Measurements from ENCODE around the gene COL2A1. TPM values are rescaled to one million over a fixed set of nuclear protein-coding genes. Genes with fewer than 3 reads are reported as not detected.

COL2A1 gene
- total RNA-seq, 4 donors from 2014 or later, result not detected

- intact Hi-C loops (cut with DNase I), result no loop called here
- Histone ChIP-seq H3K36me3 (no peaks in the 10 kb centered on the region), H3K4me1 (peaks cover 0 to 11% of the 10 kb centered on the region in 2 donors), H3K4me3 (replicated peaks in 1 of 3) (no peak overlapping the region), H3K27me3 (no peaks in the 10 kb centered on the region), H3K27ac (no peak overlapping the region), H3K9me3 (no peaks in the 10 kb centered on the region)
- peak; percentile 35 to 37 for DNase-seq
- TF ChIP-seq CTCF (IDR thresholded peaks at IDR 0.05) (peak in 2 of 6 experiments; percentile 6 to 32), POLR2A (IDR thresholded peaks at IDR 0.05) (no peak)
- WGBS, 2 donors, result 25 to 27% methylated on average over 22 to 24 of the region's 40 CpGs
Observed at GRCh38 chr12:47941871-47942613, 62.2 kb downstream of the COL2A1 start.

GRCh38 chr12:47941475-47941780 is 62.8 kb downstream of the COL2A1 start:
- H3K27me3 ChIP-seq, result no peaks in the 10 kb centered on the region
- no peak for TF ChIP-seq CTCF (IDR thresholded peaks at IDR 0.05)
- no peak for TF ChIP-seq POLR2A (IDR thresholded peaks at IDR 0.05)
- H3K27ac ChIP-seq, result no peak overlapping the region
- intact Hi-C loops (cut with DNase I), result no loop called here
- no peak overlapping the region for H3K4me3 ChIP-seq (replicated peaks in 1 of 3)
- DNase-seq, result no peak
- 79 to 81% methylated on average over 9 of the region's 9 CpGs for WGBS, 2 donors
- peaks cover 0 to 11% of the 10 kb centered on the region in 2 donors for H3K4me1 ChIP-seq
- no peaks in the 10 kb centered on the region for H3K36me3 ChIP-seq
- H3K9me3 ChIP-seq, result no peaks in the 10 kb centered on the region

GRCh38 chr12:47940773-47941474 is 63.4 kb downstream of the COL2A1 start:
- 93 to 95% methylated on average over 10 of the region's 10 CpGs for WGBS, 2 donors
- Histone ChIP-seq H3K4me1 (peaks cover 0 to 11% of the 10 kb centered on the region in 2 donors), H3K4me3 (replicated peaks in 1 of 3) (no peak overlapping the region), H3K36me3 (no peaks in the 10 kb centered on the region), H3K9me3 (no peaks in the 10 kb centered on the region), H3K27ac (no peak overlapping the region), H3K27me3 (no peaks in the 10 kb centered on the region)
- intact Hi-C loops (cut with DNase I), result no loop called here
- no peak for DNase-seq
- TF ChIP-seq CTCF (IDR thresholded peaks at IDR 0.05), result no peak
- no peak for TF ChIP-seq POLR2A (IDR thresholded peaks at IDR 0.05)

GRCh38 chr12:47939009-47939601 is 65.2 kb downstream of the COL2A1 start:
- Histone ChIP-seq H3K36me3 (no peaks in the 10 kb centered on the region), H3K27ac (no peak overlapping the region), H3K4me1 (peaks cover 0 to 11% of the 10 kb centered on the region in 2 donors), H3K27me3 (no peaks in the 10 kb centered on the region), H3K9me3 (no peaks in the 10 kb centered on the region), H3K4me3 (replicated peaks in 1 of 3) (no peak overlapping the region)
- WGBS, 2 donors, result 77 to 82% methylated on average over 6 of the region's 6 CpGs
- DNase-seq, result peak; percentile 28 to 36
- intact Hi-C loops (cut with DNase I), result no loop called here
- TF ChIP-seq POLR2A (IDR thresholded peaks at IDR 0.05), result no peak
- no peak for TF ChIP-seq CTCF (IDR thresholded peaks at IDR 0.05)

GRCh38 chr12:47938594-47938993 is 65.7 kb downstream of the COL2A1 start:
- 88 to 100% methylated on average over 3 to 4 of the region's 4 CpGs for WGBS, 2 donors
- no peak overlapping the region for H3K4me3 ChIP-seq (replicated peaks in 1 of 3)
- peaks cover 0 to 11% of the 10 kb centered on the region in 2 donors for H3K4me1 ChIP-seq
- no peak for DNase-seq
- H3K27me3 ChIP-seq, result no peaks in the 10 kb centered on the region
- no peak overlapping the region for H3K27ac ChIP-seq
- no peaks in the 10 kb centered on the region for H3K36me3 ChIP-seq
- no peaks in the 10 kb centered on the region for H3K9me3 ChIP-seq
- TF ChIP-seq POLR2A (IDR thresholded peaks at IDR 0.05) (no peak), CTCF (IDR thresholded peaks at IDR 0.05) (no peak)
- intact Hi-C loops (cut with DNase I), result no loop called here
